Measurements from ENCODE around the gene PIEZO1.

PIEZO1 gene

DNA sequence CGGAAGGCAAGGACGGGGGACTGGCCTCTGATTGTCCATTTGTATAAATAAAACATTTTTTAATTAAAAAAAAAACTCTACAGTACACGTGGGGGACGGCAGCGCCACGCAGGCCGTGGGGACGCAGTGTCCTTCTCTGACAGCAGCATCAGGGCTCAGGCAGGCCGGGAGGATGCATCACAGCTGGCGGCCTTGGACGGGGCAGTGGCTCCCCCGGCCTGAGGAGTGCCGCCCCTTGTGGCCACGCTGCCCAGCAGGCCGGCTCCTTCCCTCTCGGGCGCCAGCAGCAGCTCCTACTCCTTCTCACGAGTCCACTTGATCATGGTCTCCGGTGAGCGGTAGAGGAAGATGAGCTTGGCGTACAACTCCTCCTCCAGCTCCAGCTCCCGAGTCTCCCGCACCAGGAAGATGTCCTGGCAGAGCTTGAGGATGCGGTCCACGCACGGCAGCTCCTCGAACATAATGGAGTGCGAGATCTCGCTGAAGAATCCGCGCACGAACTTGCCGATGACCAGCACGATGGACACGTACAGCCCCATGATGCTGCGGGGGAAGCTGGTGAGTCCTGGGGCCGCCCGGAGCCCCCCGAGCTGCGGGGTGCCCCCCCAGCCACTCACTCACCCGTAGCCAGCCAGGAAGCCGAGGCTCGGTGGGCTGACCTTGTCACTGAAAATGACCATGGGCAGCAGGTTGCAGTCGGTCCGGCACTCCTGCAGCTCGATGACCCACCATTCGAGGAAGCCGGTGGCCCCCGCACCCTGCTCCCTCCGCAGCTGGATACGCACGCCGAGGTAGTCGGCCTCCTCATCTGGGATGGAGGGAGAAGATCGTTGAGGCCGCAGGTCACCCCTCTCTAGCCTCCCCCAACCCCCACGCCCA is 69.5 kb downstream of the PIEZO1 start:
- no peak for DNase-seq

DNA sequence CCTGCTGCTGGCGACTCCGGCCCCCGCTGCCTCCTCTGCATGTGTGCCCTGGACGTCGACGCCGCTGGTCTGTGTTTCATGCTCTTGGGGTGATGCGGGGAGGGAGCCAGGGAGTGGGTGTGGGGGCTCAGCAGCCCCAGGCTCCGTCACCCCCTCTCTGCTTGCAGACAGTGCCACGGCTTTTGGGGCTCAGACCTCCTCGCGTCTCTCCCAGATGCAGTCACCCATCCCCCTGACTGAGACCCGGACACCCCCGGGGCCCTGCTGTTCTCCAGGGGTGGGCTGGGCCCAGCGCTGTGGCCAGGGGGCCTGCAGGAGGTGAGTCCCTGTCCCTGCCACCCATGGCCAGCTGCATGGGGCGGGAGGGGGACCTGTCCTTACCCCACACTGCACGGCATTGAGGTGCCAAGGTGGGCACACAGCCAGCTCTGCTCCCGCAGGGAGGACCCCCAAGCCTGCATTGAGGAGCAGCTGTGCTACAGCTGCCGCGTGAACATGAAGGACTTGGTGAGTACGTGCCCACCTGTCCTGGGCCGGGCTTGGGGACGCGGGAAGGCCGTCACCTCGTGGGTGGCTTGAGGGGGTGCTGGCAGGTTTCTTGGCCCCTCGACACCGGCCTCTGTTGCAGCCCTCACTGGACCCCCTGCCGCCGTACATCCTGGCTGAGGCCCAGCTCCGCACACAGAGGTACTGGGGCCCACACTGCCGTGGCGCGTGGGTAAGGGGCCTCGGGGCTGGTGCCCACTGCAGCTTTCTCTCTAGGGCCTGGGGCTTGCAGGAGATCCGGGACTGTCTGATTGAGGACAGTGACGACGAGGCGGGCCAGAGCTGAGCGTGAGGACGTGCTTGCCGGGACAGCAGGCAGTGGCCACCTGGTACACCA is 70.4 kb downstream of the PIEZO1 start:
- DNase-seq, result no peak

GRCh38 chr16:88713568-88714419 is 71.2 kb downstream of the PIEZO1 start:
- no peak for DNase-seq

- no peak for DNase-seq
Measured at GRCh38 chr16:88713054-88713453, 72.0 kb downstream of the PIEZO1 start.

DNA sequence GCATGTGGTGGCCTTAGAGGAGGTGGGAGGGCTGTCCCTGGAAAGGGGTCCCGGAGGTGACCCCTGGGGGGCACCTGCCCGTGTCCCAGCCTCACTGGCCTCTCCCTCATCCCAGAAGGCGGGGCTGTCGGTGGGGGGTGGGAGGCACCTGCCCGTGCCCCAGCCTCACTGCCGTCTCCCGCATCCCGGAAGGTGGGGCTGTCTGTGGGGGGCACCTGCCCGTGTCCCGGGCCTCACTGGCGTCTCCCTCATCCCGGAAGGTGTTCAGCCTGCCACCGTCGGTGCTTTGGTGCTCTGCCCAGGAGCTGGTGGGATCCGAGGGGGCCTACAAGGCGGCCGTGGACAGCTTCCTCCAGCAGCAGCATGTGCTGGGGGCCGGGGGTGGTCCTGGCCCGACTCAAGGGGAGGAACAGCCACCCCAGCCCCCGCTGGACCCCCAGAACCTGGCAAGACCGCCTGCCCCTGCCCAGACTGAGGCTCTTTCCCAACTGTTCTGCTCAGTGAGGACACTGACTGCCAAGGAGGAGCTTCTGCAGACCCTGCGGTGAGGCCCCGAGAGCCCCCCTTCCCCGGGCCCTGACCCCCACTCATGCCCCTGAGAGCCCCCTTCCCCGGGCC is 72.5 kb downstream of the PIEZO1 start:
- no peak for DNase-seq

GRCh38 chr16:88711750-88712340 is 73.2 kb downstream of the PIEZO1 start:
- DNase-seq, result no peak

DNA sequence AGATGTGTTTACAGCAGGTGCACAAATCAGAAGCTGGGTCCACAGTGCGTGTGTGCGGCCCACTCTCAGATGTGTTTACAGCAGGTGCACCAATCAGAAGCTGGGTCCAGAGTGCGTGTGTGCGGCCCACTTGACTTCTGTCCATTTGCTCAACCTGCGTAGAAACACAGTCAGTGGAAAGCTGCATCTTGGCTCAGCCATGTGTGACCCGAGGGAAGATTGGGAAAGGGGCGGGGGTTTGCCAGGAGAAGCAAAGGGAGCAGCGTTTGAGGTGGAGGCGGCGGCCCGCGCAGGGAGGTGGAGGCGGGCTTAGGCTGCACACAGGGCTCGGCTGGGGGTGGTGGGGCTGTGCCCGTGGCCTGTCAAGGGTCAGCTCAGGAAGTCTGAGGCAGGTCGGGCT is 74.5 kb downstream of the PIEZO1 start:
- no peak for DNase-seq

DNA sequence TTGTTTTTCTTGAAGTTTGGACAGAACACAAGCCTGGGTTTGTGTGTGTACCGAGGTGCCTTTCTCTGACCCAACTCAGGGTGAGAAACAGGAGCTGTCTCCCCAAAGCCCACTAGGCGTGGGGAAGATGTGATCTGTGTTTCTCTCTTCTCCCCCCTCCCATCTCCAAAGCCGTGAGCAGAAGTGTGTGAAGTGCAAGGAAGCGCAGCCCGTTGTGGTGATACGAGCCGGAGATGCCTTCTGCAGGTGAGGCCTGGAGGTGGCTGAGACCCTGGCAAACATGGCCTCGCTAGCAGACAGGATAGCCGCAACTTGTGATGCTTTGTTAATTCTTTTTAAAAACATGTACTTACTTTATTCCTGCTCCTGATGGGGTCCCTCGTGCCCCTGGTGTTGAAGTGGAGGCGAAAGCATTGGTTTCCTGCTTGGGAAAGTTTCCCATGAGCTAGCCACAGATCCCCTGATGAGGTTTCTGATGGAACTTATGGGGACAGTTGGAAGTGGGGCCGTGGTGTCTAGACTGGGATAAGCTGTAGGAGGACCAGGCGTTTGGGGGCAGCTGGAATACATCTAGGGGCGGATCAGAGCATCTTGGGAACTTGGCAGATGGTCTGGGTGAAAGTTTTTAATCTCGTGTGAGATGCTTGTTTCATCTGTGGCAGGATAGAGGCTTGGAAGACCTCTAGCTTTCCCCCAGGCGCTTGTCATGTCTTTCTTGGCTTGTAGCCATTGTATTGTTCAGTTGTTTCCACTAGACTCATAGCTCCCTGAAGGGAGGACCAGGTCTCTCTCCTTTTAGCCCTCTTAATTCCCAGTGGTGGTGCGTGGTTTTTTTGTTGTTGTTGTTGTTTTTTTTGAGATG is 77.8 kb downstream of the PIEZO1 start:
- peak; percentile 5 for DNase-seq

DNA sequence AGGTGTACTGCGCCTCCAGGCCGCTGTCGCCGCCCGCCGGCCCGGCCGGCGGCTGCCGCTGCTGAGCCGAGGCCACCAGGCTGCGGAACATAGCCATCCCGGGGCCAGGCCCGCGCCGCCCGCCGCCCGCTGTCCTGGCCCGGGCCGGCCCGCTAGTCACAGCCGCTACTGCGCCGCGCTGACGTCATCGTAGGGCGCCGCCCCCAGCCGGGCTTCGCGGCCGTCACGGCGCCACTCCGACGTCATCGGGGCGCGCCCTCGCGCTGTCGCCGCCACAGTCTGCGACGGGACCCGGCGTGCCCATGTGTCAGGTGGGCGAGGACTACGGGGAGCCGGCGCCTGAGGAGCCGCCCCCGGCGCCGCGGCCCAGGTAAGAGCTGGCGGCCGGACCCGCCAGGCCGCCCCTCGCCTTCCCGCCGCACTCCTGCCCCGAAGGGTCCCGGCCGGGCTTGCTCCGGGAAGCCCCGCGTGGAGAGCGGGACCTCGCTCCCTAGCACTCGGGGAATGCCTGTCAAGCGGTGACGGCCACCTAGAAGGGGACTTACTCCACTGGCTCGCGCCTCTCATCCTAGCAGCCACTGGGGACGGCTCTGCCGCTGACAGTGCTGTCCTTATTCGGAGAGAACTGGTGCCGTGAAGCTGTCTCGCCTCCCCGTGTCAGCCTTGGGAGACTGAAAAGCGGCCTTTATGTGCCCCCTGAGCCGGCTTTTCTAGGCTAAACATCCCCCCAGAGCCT is 78.6 kb downstream of the PIEZO1 start, which contains the start of the genes CTU2 and RNF166:
CTU2 (plus strand) TSS at position 275 of the 736 bp plus-strand sequence; CDS start at position 303, 28 bp downstream.
RNF166 (minus strand) TSS at position 180 of the 736 bp plus-strand sequence; CDS start at position 97, 83 bp downstream.
- DNase-seq, result peak; percentile 55

DNA sequence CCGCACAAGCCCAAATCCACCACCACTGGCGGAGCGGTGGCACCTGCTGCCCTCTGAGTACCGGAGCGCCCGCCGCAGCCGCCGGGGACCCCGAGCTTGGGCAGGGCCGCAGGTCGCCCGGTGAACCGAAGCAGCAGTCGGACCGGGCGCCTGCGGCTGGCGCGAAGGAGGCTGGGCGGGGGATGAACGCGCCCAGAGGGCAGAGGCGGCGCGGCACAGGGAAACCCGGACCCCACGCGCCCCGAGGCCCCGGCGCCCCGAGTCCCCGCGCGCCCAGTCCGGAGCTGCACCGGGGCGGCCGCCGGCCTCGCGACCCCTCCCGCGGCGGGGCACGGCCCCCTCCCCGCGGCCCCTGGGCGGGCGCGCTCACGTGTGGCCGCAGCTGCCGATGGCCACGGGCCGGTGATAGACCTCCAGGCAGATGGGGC is 79.2 kb downstream of the PIEZO1 start:
- no peak for DNase-seq

GRCh38 chr16:88705076-88705684 is 79.8 kb downstream of the PIEZO1 start:
- DNase-seq, result peak; percentile 10

DNA sequence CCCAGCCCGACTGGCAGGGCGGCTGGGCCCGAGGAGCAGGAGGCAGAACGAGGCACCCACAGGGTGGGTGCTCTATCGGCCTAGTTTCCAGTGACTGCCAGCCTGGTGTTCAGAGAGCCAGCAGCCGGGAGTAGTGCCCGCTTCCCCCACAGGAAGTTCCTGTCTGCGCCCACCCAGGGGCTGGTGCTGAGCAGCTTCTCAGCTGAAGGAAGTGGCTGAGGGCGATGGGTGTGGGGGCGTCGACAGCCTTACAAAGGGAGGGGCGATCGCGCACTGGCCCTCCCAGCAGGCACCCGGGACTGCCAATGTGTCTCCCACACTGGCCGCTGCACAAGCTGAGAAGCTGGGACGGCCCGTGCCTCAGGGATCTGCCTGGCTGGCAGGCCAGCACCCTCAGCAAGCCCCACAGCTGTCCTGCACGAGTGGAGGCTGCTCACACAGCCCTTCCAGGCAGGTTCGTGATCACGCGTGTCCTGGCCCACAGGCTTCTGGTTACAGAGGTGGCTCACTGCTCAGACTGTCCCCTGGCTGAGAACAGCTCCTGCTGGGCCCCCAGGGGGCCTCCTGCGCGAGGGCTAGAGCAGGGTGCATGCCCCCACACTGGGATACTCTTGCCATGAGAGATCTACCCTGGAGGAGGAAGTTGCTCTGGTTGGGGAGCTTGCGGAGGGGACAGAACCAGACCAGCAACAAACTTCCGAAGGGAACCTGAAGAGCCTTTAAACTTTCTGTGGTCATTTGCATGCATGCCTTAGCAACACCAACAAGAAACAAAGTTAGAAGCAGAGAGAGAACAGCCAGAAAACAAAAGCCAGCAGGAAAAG is 81.3 kb downstream of the PIEZO1 start:
- DNase-seq, result no peak

DNA sequence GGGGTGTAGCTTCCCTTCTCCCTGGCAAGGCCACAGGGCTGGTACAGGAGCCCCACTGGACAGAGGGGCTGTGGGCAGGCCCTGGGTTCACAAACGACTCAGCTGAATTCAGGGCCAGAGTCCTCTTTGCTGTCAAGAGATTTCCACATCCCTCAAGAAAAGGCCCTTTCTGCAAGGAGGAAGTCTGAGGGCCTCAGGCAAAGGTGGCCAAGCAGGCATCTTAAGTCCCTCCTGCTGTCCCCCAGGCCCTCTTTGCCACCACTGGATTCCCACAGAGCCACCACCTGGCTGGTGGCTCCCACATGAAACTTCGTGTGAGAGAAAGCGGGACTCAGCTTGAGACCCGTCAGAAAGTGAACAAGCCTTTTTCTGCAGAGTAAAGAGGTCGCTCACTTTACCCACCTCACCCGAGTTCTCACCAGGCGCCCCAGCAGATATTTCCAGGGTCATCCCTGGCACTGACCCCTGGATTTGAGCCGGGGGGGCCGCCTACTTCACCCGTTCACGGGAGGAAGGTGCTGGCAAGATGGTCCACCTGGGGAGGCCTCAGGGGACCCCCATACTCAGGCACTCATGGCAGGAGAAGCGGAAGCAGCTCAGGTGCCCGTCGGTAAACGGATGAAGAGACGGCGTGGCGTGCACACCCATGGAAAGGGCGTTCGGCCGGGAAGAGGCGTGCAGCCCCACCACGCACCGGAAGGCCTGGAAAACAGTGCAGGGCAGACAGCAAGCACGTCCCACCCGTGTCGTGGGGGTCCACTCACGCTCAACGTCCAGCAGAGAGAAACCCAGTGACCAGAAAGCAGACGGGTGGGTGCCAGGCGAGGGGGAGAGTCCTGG is 82.4 kb downstream of the PIEZO1 start:
- DNase-seq, result no peak

GRCh38 chr16:88701581-88702370 is 83.2 kb downstream of the PIEZO1 start:
- DNase-seq, result no peak

GRCh38 chr16:88700636-88701482 is 84.2 kb downstream of the PIEZO1 start:
- DNase-seq, result peak; percentile 75

GRCh38 chr16:88700322-88700635 is 84.7 kb downstream of the PIEZO1 start:
- no peak for DNase-seq
